Trophoblast cell (in vitro differentiated cells and primary cell): ENCODE data around the gene C5orf58.

Experiments used
- DNase-seq, 2 donors: peaks; one replicate each; pipeline ENCODE4 v3.0.0-alpha.2; 2016
- H2AFZ ChIP-seq: 2 replicates; pipeline ENCODE4 v1.6.1; 2013; ENCODE audit warnings: low read length, moderate library complexity, mild to moderate bottlenecking; ENCODE audit not compliant: insufficient read depth, poor library complexity
- H2AK5ac ChIP-seq: 2 replicates; pipeline ENCODE4 v1.6.1; 2013; ENCODE audit warnings: mild to moderate bottlenecking, low read length
- H2BK120ac ChIP-seq: 2 replicates; pipeline ENCODE4 v1.6.1; 2013; ENCODE audit warnings: low read length, mild to moderate bottlenecking, moderate library complexity; ENCODE audit not compliant: insufficient read depth, poor library complexity
- H2BK12ac ChIP-seq: 2 replicates; pipeline ENCODE4 v1.6.1; 2013; ENCODE audit warnings: mild to moderate bottlenecking, low read length, moderate library complexity
- H2BK5ac ChIP-seq: 2 replicates; pipeline ENCODE4 v1.6.1; 2013; ENCODE audit warnings: low read length, low read depth, moderate library complexity, mild to moderate bottlenecking; ENCODE audit not compliant: poor library complexity
- H3K14ac ChIP-seq: 2 replicates; pipeline ENCODE4 v1.6.1; 2013; ENCODE audit warnings: mild to moderate bottlenecking, low read length
- H3K18ac ChIP-seq: 2 replicates; pipeline ENCODE4 v1.6.1; 2013; ENCODE audit warnings: mild to moderate bottlenecking, low read length
- H3K23ac ChIP-seq: 2 replicates; pipeline ENCODE4 v1.6.1; 2013; ENCODE audit warnings: low read length
- H3K27ac ChIP-seq: 2 replicates; pipeline ENCODE4 v1.5.1; 2013; ENCODE audit warnings: low read depth, mild to moderate bottlenecking, inconsistent platforms, low read length, moderate library complexity
- H3K27me3 ChIP-seq: 2 replicates; pipeline ENCODE4 v1.6.1; 2013; ENCODE audit warnings: inconsistent platforms, mild to moderate bottlenecking, low read length, moderate library complexity; ENCODE audit not compliant: insufficient read depth
- H3K36me3 ChIP-seq, 2 experiments: 1 replicate in 1 of 2; 2 replicates in 1 of 2; pipeline ENCODE4 v1.6.1; 2013; ENCODE audit warnings: low read length in 2 of 2, mild to moderate bottlenecking in 2 of 2, moderate library complexity in 1 of 2; ENCODE audit not compliant: insufficient read depth in 2 of 2, control insufficient read depth in 1 of 2
- H3K4ac ChIP-seq: 2 replicates; pipeline ENCODE4 v1.6.1; 2013; ENCODE audit warnings: low read depth, mild to moderate bottlenecking, low read length, moderate library complexity
- H3K4me1 ChIP-seq, 2 experiments: 1 replicate in 1 of 2; 2 replicates in 1 of 2; pipeline ENCODE4 v1.6.1; 2013; ENCODE audit warnings: low read length in 2 of 2, mild to moderate bottlenecking in 2 of 2, moderate library complexity in 1 of 2; ENCODE audit not compliant: insufficient read depth in 2 of 2, control insufficient read depth in 1 of 2
- H3K4me2 ChIP-seq: 2 replicates; pipeline ENCODE4 v1.6.1; 2013; ENCODE audit warnings: inconsistent platforms, mild to moderate bottlenecking, low read length, moderate library complexity
- H3K4me3 ChIP-seq: 2 replicates; pipeline ENCODE4 v1.5.1; 2013; ENCODE audit warnings: mild to moderate bottlenecking, low read depth, low read length, inconsistent platforms
- H3K79me1 ChIP-seq: one replicate; pipeline ENCODE4 v1.6.1; 2013; ENCODE audit warnings: low read length
- H3K79me2 ChIP-seq: 2 replicates; pipeline ENCODE4 v1.6.1; 2013; ENCODE audit warnings: low read length, mild to moderate bottlenecking; ENCODE audit not compliant: control insufficient read depth, insufficient read depth, poor library complexity
- H3K9ac ChIP-seq: 2 replicates; pipeline ENCODE4 v1.6.1; 2013; ENCODE audit warnings: mild to moderate bottlenecking, low read length
- H3K9me3 ChIP-seq: 2 replicates; pipeline ENCODE4 v1.6.1; 2013; ENCODE audit warnings: low read depth, mild to moderate bottlenecking, control low read depth, inconsistent platforms, low read length; ENCODE audit not compliant: insufficient read depth
- H4K12ac ChIP-seq: 2 replicates; pipeline ENCODE4 v1.6.1; 2013; ENCODE audit warnings: low read depth, mild to moderate bottlenecking, low read length, moderate library complexity
- H4K8ac ChIP-seq: 2 replicates; pipeline ENCODE4 v1.6.1; 2013; ENCODE audit warnings: low read depth, mild to moderate bottlenecking, low read length, moderate library complexity
- H4K91ac ChIP-seq: one replicate; pipeline ENCODE4 v1.6.1; 2013; ENCODE audit warnings: low read depth, mild to moderate bottlenecking, low read length, moderate library complexity
- WGBS: extraction: QIAGEN DNeasy Blood & Tissue Kit; methylation state at CpG from one replicate; pipeline ENCODE4 v1.1.7; 2013; ENCODE audit warnings: missing lambda C conversion rate; ENCODE audit not compliant: insufficient read length, insufficient coverage; ENCODE audit errors: extremely low coverage; 5-methylcytosine and 5-hydroxymethylcytosine counted together

The C5orf58 gene

GRCh38 chr5:170287532-170287931 lies 54.7 kb downstream of the C5orf58 start:
- Histone ChIP-seq H3K9me3 (peaks cover 12% of the 10 kb centered on the region), H4K12ac (no peak overlapping the region), H3K27ac (no peak overlapping the region), H4K8ac (no peak overlapping the region), H3K4me2 (no peak overlapping the region), H3K27me3 (peaks cover 2% of the 10 kb centered on the region), H3K4me3 (no peak overlapping the region), H3K36me3 (no peaks in the 10 kb centered on the region), H3K14ac (no peak overlapping the region), H2AFZ (no peak overlapping the region), H2BK120ac (no peak overlapping the region), H3K23ac (no peak overlapping the region), H3K79me1 (no peaks in the 10 kb centered on the region), H3K18ac (no peak overlapping the region), H2BK12ac (no peak overlapping the region), H2AK5ac (no peak overlapping the region), H3K4me1 (peaks cover 0 to 2% of the 10 kb centered on the region in 2 experiments), H2BK5ac (no peak overlapping the region), H3K4ac (no peak overlapping the region), H4K91ac (no peak overlapping the region), H3K79me2 (no peaks in the 10 kb centered on the region), H3K9ac (no peak overlapping the region)
- WGBS = no CpG with 5 or more reads among the region's 1 CpG
- DNase-seq = no peak

- no peak overlapping the region for H3K9ac ChIP-seq
- no CpG with 5 or more reads among the region's 2 CpGs for WGBS
- no peak overlapping the region for H3K4me3 ChIP-seq
- peaks cover 0 to 2% of the 10 kb centered on the region in 2 experiments for H3K4me1 ChIP-seq
- no peak for DNase-seq
- no peak overlapping the region for H3K4ac ChIP-seq
- no peak overlapping the region for H2AFZ ChIP-seq
- peaks cover 2% of the 10 kb centered on the region for H3K27me3 ChIP-seq
- no peak overlapping the region for H2BK12ac ChIP-seq
- no peak overlapping the region for H3K14ac ChIP-seq
- no peak overlapping the region for H3K27ac ChIP-seq
- H3K23ac ChIP-seq = no peak overlapping the region
- H2AK5ac ChIP-seq = no peak overlapping the region
- no peaks in the 10 kb centered on the region for H3K79me2 ChIP-seq
- no peak overlapping the region for H3K4me2 ChIP-seq
- no peaks in the 10 kb centered on the region for H3K36me3 ChIP-seq
- no peak overlapping the region for H2BK5ac ChIP-seq
- no peak overlapping the region for H4K91ac ChIP-seq
- H2BK120ac ChIP-seq = no peak overlapping the region
- no peak overlapping the region for H4K12ac ChIP-seq
- no peak overlapping the region for H4K8ac ChIP-seq
- H3K18ac ChIP-seq = no peak overlapping the region
- H3K79me1 ChIP-seq = no peaks in the 10 kb centered on the region
- peaks cover 12% of the 10 kb centered on the region for H3K9me3 ChIP-seq
Measured at GRCh38 chr5:170288151-170288550, 55.4 kb downstream of the C5orf58 start.

DNA sequence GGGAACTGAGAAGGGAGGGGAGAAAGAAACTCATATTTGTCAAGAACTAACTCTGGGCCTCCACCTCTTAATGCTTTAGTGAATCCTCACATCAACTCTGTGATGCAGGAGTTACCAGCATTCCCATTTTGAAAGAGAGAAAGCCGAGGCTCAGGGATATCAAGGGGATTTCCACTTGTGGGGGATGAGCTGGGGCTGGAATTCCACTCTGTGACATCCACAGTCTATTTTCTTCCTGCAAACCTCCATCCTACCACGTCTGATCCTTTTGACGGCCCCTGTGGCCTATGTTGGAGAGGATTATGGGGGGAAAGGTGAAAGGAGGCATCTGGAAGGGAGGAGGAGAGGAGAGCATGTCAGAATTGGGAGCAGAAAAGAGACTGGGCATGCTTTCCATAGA lies 55.8 kb downstream of the C5orf58 start:
- Histone ChIP-seq H3K27ac (no peak overlapping the region), H3K4me2 (no peak overlapping the region), H3K36me3 (no peaks in the 10 kb centered on the region), H2BK5ac (no peak overlapping the region), H3K4me3 (no peak overlapping the region), H2BK120ac (no peak overlapping the region), H3K79me2 (no peaks in the 10 kb centered on the region), H2AK5ac (no peak overlapping the region), H3K4ac (no peak overlapping the region), H3K9me3 (peaks cover 9% of the 10 kb centered on the region), H2AFZ (no peak overlapping the region), H3K27me3 (peaks cover under 1% of the 10 kb centered on the region), H3K4me1 (peaks cover 0 to 2% of the 10 kb centered on the region in 2 experiments), H4K8ac (no peak overlapping the region), H3K9ac (no peak overlapping the region), H3K23ac (no peak overlapping the region), H2BK12ac (no peak overlapping the region), H4K91ac (no peak overlapping the region), H3K18ac (no peak overlapping the region), H3K79me1 (no peaks in the 10 kb centered on the region), H4K12ac (no peak overlapping the region), H3K14ac (no peak overlapping the region)
- no peak for DNase-seq
- WGBS = no CpG with 5 or more reads among the region's 3 CpGs

GRCh38 chr5:170289121-170289520 lies 56.3 kb downstream of the C5orf58 start:
- Histone ChIP-seq H3K9me3 (peaks cover 8% of the 10 kb centered on the region), H3K79me1 (no peaks in the 10 kb centered on the region), H3K27me3 (no peaks in the 10 kb centered on the region), H2AFZ (no peak overlapping the region), H3K4me3 (peak overlapping the region; percentile 14), H3K23ac (no peak overlapping the region), H3K4me2 (no peak overlapping the region), H3K79me2 (no peaks in the 10 kb centered on the region), H3K4ac (no peak overlapping the region), H3K14ac (no peak overlapping the region), H3K36me3 (no peaks in the 10 kb centered on the region), H2BK120ac (no peak overlapping the region), H3K27ac (no peak overlapping the region), H4K91ac (no peak overlapping the region), H2BK12ac (no peak overlapping the region), H4K12ac (no peak overlapping the region), H2AK5ac (no peak overlapping the region), H2BK5ac (no peak overlapping the region), H3K4me1 (peaks cover 0 to 2% of the 10 kb centered on the region in 2 experiments), H4K8ac (no peak overlapping the region), H3K9ac (peak overlapping the region; percentile 31), H3K18ac (no peak overlapping the region)
- DNase-seq = no peak
- no CpG with 5 or more reads among the region's 3 CpGs for WGBS
